GM23248 (cell line): ENCODE data around the gene INPPL1. TPM values are rescaled to one million over a fixed set of nuclear protein-coding genes. Genes with fewer than 3 reads are reported as not detected.

Experiments
- DNase-seq: peaks from one replicate; pipeline ENCODE4 v3.0.0-alpha.2; 2015
- H2AFZ ChIP-seq: fragments of 200-600 bp; sonication (generic); 2 replicates; pipeline ENCODE4 v1.6.1; 2016; ENCODE audit warnings: antibody characterized with exemption
- H3F3A ChIP-seq: fragments of 200-600 bp; sonication (generic); 2 replicates; pipeline ENCODE4 v1.6.1; 2016; ENCODE audit warnings: mild to moderate bottlenecking, antibody characterized with exemption, mixed run types; ENCODE audit not compliant: insufficient read depth
- H3K27ac ChIP-seq: fragments of 200-600 bp; sonication (generic); 2 replicates; pipeline ENCODE4 v1.5.1; 2016; ENCODE audit warnings: mild to moderate bottlenecking
- H3K27me3 ChIP-seq: fragments of 200-600 bp; sonication (generic); replicated peaks from 2 replicates; pipeline ENCODE4 v1.6.1; 2016; ENCODE audit warnings: mild to moderate bottlenecking; ENCODE audit not compliant: insufficient read depth
- H3K36me3 ChIP-seq: fragments of 200-600 bp; sonication (generic); 2 replicates; pipeline ENCODE4 v1.6.1; 2016; ENCODE audit warnings: low read depth, mild to moderate bottlenecking
- H3K4me1 ChIP-seq: fragments of 200-600 bp; sonication (generic); 2 replicates; pipeline ENCODE4 v1.6.1; 2016; ENCODE audit warnings: mild to moderate bottlenecking; ENCODE audit not compliant: insufficient read depth
- H3K4me2 ChIP-seq: fragments of 200-600 bp; sonication (generic); one replicate; pipeline ENCODE4 v1.6.1; 2016; ENCODE audit warnings: mild to moderate bottlenecking; ENCODE audit not compliant: unreplicated experiment
- H3K4me3 ChIP-seq: fragments of 200-600 bp; sonication (generic); 2 replicates; pipeline ENCODE4 v1.5.1; 2016; ENCODE audit warnings: mild to moderate bottlenecking
- H3K79me2 ChIP-seq: fragments of 200-600 bp; sonication (generic); 2 replicates; pipeline ENCODE4 v1.6.1; 2016; ENCODE audit warnings: mild to moderate bottlenecking; ENCODE audit not compliant: insufficient read depth
- H3K9ac ChIP-seq: fragments of 200-600 bp; sonication (generic); 2 replicates; pipeline ENCODE4 v1.6.1; 2016; ENCODE audit warnings: mild to moderate bottlenecking
- H3K9me2 ChIP-seq: fragments of 200-600 bp; sonication (generic); 2 replicates; pipeline ENCODE4 v1.6.1; 2016; ENCODE audit warnings: mixed run types, mild to moderate bottlenecking, moderate library complexity; ENCODE audit not compliant: insufficient read depth
- H3K9me3 ChIP-seq: fragments of 200-600 bp; sonication (generic); one replicate; pipeline ENCODE4 v1.6.1; 2017; ENCODE audit warnings: low read depth
- H4K20me1 ChIP-seq: fragments of 200-600 bp; sonication (generic); 2 replicates; pipeline ENCODE4 v1.6.0; 2016; ENCODE audit not compliant: insufficient read depth
- EZH2 ChIP-seq: fragments of 200-600 bp; sonication (generic); IDR thresholded peaks from 2 replicates; pipeline ENCODE4 v1.6.1; 2018; ENCODE audit warnings: antibody characterized with exemption, mild to moderate bottlenecking; ENCODE audit not compliant: insufficient read depth, poor library complexity, severe bottlenecking
- EZH2phosphoT487 ChIP-seq: fragments of 200-600 bp; sonication (generic); IDR thresholded peaks from 2 replicates; pipeline ENCODE4 v1.6.1; 2018; ENCODE audit warnings: antibody characterized with exemption, moderate library complexity, mild to moderate bottlenecking, low read depth; ENCODE audit not compliant: insufficient read depth
- WGBS, 2 experiments: methylation state at CpG; one replicate each; pipeline ENCODE4 v1.1.6; 2015 to 2017; ENCODE audit warnings: low lambda C conversion rate in 2 of 2, low coverage in 1 of 2; ENCODE audit errors: missing lambda C conversion rate in 2 of 2; 5-methylcytosine and 5-hydroxymethylcytosine counted together
- in situ Hi-C: fragments of 300-500 bp; cut with MboI; formaldehyde crosslinking; loops from 2 replicates; pipeline ENCODE4 v1.15.0; 2020
- polyA plus RNA-seq: library from polyadenylated mRNA; unstranded; fragments of >200 nt; fragmentation: Nextera tagmentation; extraction: Ambion mirVana; gene quantifications from 2 replicates; pipeline ENCODE4 v1.2.1, GENCODE V29; 2016
- total RNA-seq: library from RNA; depleted of rRNA; stranded (reverse); fragments of >200 nt; shearing (Covaris generic); gene quantifications from 2 replicates; pipeline ENCODE4 v1.2.3, GENCODE V29; 2014

The INPPL1 gene
- total and polyA plus RNA-seq, 2 experiments from 2014 or later: 28.4 to 68.0 TPM

DNA sequence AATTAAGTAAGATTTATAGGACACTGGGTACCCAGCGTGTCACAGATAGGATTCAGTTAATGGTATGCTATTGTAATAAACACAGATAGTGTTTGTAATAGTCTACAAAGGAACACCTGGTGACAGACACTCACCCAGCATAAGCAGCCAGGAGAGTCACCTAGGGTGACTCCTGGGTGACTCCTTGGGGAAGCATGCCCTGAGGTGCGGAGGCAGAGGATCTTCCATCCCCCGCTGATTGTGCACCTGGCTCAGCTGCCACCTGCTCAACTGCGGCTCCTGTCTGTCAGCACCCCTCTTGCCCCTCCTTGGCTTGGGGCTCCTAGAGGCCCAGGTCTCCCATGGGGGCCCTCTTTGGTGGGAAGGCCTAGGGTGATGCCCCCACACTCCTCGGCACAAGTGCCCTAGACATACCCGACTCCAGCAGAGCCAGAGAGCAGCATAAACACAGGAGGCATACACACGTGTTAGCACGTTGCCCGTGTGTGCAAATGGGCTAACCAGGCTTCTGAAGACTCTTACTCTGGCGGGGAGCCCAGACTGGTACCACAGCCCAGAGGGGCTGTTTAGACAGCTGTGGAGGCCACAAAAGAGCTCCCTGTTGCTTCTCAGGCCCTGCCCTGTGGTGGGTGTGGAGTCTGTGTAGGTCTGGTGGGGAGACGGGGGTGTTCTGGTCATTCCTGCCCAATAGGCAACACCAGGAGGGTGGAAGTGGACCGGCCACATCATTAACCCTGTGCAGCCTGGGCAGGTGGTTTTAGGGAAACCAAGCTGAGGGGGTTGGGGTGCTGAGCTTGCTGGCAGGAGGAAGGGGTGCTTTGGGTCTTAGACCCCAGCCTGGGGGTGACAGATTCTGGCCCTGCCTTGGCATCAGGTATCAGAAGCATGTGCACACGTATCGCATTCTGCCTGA is 3.0 kb downstream of the INPPL1 start:
- Histone ChIP-seq H3K9me3 (no peaks in the 10 kb centered on the region), H2AFZ (no peak overlapping the region), H3K36me3 (peaks cover 33% of the 10 kb centered on the region; the same call in 1 of the 2 replicates), H3K9me2 (no peaks in the 10 kb centered on the region), H4K20me1 (no peaks in the 10 kb centered on the region), H3K4me2 (no peak overlapping the region), H3K9ac (no peak overlapping the region), H3F3A (no peaks in the 10 kb centered on the region), H3K4me3 (no peak overlapping the region), H3K79me2 (peaks cover 56% of the 10 kb centered on the region), H3K27me3 (no peaks in the 10 kb centered on the region), H3K27ac (no peak overlapping the region), H3K4me1 (peaks cover 9% of the 10 kb centered on the region; the same call in 1 of the 2 replicates)
- in situ Hi-C loops: no loop called here
- DNase-seq: peak; percentile 27
- 72 to 76% methylated on average over 14 of the region's 14 CpGs for WGBS, 2 experiments
- TF ChIP-seq EZH2phosphoT487 (no peak), EZH2 (no peak)

DNA sequence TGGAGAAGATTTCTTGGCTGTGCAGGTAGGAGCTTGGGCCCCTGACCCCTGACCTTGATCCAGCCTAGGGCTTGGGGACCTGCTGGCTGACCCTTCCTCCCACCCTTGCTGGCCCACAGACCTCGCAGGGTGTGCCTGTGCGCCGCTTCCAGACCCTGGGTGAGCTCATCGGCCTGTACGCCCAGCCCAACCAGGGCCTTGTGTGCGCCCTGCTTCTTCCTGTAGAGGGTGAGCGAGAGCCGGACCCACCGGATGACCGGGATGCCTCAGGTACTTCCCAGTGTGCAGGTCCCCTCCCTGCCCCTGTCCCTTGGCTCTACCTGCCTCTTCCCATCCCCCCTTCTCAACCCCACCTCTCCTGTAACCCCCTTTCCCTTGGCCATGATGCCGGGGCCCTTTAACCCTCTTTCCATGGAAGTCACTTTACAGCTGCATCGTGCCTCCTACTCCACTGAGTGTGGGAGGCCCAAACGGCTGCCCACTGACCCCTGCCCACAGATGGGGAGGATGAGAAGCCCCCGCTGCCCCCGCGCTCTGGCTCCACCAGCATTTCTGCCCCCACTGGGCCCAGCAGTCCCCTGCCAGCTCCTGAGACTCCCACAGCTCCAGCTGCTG is 3.8 kb downstream of the INPPL1 start:
- H3K36me3 ChIP-seq: peaks cover 33% of the 10 kb centered on the region; the same call in 1 of the 2 replicates
- H3K79me2 ChIP-seq: peaks cover 56% of the 10 kb centered on the region
- H3K9me3 ChIP-seq: no peaks in the 10 kb centered on the region
- no peak overlapping the region for H3K27ac ChIP-seq
- in situ Hi-C loops: no loop called here
- H3K9me2 ChIP-seq: no peaks in the 10 kb centered on the region
- no peak overlapping the region for H2AFZ ChIP-seq
- H4K20me1 ChIP-seq: no peaks in the 10 kb centered on the region
- no peak for TF ChIP-seq EZH2phosphoT487
- no peak for TF ChIP-seq EZH2
- peak; percentile 49 for DNase-seq
- H3K4me3 ChIP-seq: no peak overlapping the region
- no peaks in the 10 kb centered on the region for H3K27me3 ChIP-seq
- no peak overlapping the region for H3K9ac ChIP-seq
- WGBS, 2 experiments: 75 to 80% methylated on average over 12 to 16 of the region's 16 CpGs
- H3K4me1 ChIP-seq: peaks cover 6% of the 10 kb centered on the region; the same call in 1 of the 2 replicates
- H3K4me2 ChIP-seq: no peak overlapping the region
- peaks cover 5% of the 10 kb centered on the region; the same call in 1 of the 2 replicates for H3F3A ChIP-seq

DNA sequence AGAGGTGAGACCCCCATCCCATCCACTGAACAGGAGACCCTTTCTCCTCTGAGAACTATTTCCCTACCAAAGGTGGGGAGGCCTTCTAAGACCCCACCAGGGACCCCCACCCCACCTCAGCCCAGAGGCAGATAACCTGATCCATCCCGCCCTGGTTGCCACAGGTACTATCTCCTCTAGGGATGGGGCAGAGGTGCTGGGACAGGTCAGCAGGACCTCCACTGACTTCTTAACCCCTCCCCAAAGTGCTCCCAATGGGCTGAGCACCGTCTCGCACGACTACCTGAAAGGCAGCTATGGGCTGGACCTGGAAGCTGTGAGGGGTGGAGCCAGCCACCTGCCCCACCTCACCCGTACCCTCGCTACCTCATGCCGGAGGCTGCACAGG is 4.3 kb downstream of the INPPL1 start:
- in situ Hi-C loops: no loop called here
- Histone ChIP-seq H3K4me3 (no peak overlapping the region), H3K36me3 (peaks cover 33% of the 10 kb centered on the region; the same call in 1 of the 2 replicates), H3F3A (peaks cover 10% of the 10 kb centered on the region; the same call in 1 of the 2 replicates), H3K27me3 (no peaks in the 10 kb centered on the region), H3K4me1 (peaks cover 6% of the 10 kb centered on the region; the same call in 1 of the 2 replicates), H3K4me2 (no peak overlapping the region), H3K9ac (no peak overlapping the region), H3K79me2 (peaks cover 56% of the 10 kb centered on the region), H3K27ac (no peak overlapping the region), H3K9me2 (no peaks in the 10 kb centered on the region), H3K9me3 (no peaks in the 10 kb centered on the region), H2AFZ (no peak overlapping the region), H4K20me1 (no peaks in the 10 kb centered on the region)
- no peak for DNase-seq
- no peak for TF ChIP-seq EZH2phosphoT487
- WGBS, 2 experiments: 85 to 91% methylated on average over 7 of the region's 7 CpGs

DNA sequence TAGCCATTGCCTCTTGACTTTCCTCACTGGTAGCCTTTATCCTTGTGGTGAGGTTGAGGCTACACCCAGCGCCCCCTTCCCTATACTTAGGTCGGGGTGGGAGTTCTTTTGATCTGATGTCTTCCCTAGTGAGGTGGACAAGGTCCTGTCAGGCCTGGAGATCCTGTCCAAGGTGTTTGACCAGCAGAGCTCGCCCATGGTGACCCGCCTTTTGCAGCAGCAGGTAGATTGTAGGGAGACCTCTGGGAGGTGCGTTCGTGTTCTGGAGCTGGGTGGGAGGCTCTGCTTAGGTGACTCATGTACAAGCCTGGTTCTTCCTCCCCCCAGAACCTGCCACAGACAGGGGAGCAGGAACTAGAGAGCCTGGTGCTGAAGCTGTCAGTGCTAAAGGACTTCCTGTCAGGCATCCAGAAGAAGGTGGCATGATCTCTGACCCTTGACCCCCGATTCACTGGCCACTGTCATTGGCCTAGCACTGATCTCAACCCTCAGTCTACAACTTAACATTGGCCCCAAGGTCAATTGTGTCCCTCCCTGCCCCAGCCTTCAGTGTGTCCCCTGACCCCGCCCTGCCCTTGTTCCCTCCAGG is 4.9 kb downstream of the INPPL1 start:
- no peaks in the 10 kb centered on the region for H3K9me3 ChIP-seq
- peaks cover 16% of the 10 kb centered on the region; the same call in 1 of the 2 replicates for H3F3A ChIP-seq
- H3K36me3 ChIP-seq: peaks cover 33% of the 10 kb centered on the region; the same call in 1 of the 2 replicates
- H4K20me1 ChIP-seq: no peaks in the 10 kb centered on the region
- peaks cover 6% of the 10 kb centered on the region; the same call in 1 of the 2 replicates for H3K4me1 ChIP-seq
- DNase-seq: no peak
- H3K9ac ChIP-seq: no peak overlapping the region
- H3K4me2 ChIP-seq: no peak overlapping the region
- H2AFZ ChIP-seq: no peak overlapping the region
- H3K27me3 ChIP-seq: no peaks in the 10 kb centered on the region
- H3K79me2 ChIP-seq: peaks cover 50% of the 10 kb centered on the region
- H3K9me2 ChIP-seq: no peaks in the 10 kb centered on the region
- 97% methylated on average over 8 of the region's 8 CpGs for WGBS, 2 experiments
- no peak for TF ChIP-seq EZH2phosphoT487
- no peak for TF ChIP-seq EZH2
- no peak overlapping the region for H3K27ac ChIP-seq
- in situ Hi-C loops: no loop called here
- no peak overlapping the region for H3K4me3 ChIP-seq
